NT2/D1 (cell line): ENCODE measurements around the gene RBFOX2.

ENCODE experiments used
- SUZ12 ChIP-seq: IDR thresholded peaks from 2 replicates; pipeline ENCODE4 v1.6.1; 2011; ENCODE audit not compliant: insufficient read length, insufficient read depth; ENCODE audit errors: extremely low read depth
- YY1 ChIP-seq: IDR thresholded peaks from 2 replicates; pipeline ENCODE4 v1.6.1; 2011; ENCODE audit not compliant: insufficient read length, insufficient read depth
- ZNF274 ChIP-seq: IDR thresholded peaks from 2 replicates; pipeline ENCODE4 v1.6.1; 2011; ENCODE audit warnings: mild to moderate bottlenecking, low read depth, low read length

- TF ChIP-seq YY1 (no peak), ZNF274 (no peak), SUZ12 (no peak)
Observed at GRCh38 chr22:35727436-35727835, 301.2 kb downstream of the RBFOX2 start.
